Effector memory CD4-positive, alpha-beta T cell (primary cell): ENCODE measurements around the gene RBM11.

Experiments used
- DNase-seq, 3 donors: peaks; one replicate each; pipeline ENCODE4 v3.0.0-alpha.2; 2020
- H3K27ac ChIP-seq: 2 replicates; pipeline ENCODE4 v1.7.0; 2013; ENCODE audit warnings: mild to moderate bottlenecking, low read length, moderate library complexity; ENCODE audit not compliant: insufficient read depth, poor library complexity, severe bottlenecking
- H3K27me3 ChIP-seq: replicated peaks from 2 replicates; pipeline ENCODE4 v1.7.0; 2013; ENCODE audit warnings: mild to moderate bottlenecking, low read length; ENCODE audit not compliant: insufficient read depth, control insufficient read depth, poor library complexity, severe bottlenecking
- H3K36me3 ChIP-seq: 2 replicates; pipeline ENCODE4 v1.7.0; 2013; ENCODE audit warnings: mild to moderate bottlenecking, low read length, moderate library complexity; ENCODE audit not compliant: control insufficient read depth, insufficient read depth
- H3K4me1 ChIP-seq: 2 replicates; pipeline ENCODE4 v1.7.0; 2013; ENCODE audit warnings: low read length, mild to moderate bottlenecking; ENCODE audit not compliant: control insufficient read depth, insufficient read depth, poor library complexity, severe bottlenecking
- H3K4me3 ChIP-seq: 2 replicates; pipeline ENCODE4 v1.7.0; 2013; ENCODE audit warnings: low read length, low read depth, mild to moderate bottlenecking; ENCODE audit not compliant: insufficient read depth, poor library complexity, severe bottlenecking
- H3K9me3 ChIP-seq: 2 replicates; pipeline ENCODE4 v1.7.0; 2013; ENCODE audit warnings: mild to moderate bottlenecking, low read length, moderate library complexity; ENCODE audit not compliant: control insufficient read depth

The RBM11 gene

DNA sequence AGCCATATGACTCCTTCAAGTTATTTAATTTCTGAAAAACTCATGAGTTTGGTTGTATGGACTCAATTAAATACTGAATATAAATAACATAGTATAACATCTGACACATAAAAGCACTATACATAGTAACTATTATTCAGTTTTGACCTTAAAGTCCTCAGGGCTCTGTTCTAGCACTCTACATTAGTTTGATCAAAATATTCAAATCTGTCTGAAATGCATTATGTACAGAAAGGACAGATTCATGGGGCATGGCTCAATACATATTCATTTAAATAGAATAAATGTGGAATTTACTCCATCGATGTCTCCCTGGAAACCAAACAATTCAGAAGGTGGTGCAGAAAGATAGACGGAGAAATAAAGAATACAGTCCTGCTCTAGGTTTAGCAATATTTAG is 49.1 kb downstream of the RBM11 start:
- Histone ChIP-seq H3K9me3 (no peaks in the 10 kb centered on the region), H3K27ac (no peak overlapping the region)
- DNase-seq = no peak

DNA sequence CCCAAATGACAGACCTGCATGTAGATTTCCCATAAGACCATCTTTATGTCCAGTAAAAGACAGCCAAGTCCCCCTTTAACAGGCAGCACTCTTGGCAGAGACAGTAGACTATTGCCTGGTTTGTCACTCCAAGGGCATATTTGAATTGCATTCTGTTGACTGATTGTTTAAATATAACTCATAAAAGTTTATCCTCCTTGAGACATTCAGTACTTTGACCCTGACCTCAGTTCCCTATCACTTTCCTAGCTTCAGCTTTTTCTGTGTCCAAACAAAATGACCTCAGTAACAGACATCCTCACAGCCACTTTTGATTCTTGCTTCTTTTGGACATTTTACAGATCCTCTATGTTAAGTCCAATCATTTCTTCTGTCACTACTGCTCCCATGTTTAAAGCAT is 51.1 kb downstream of the RBM11 start:
- no peak overlapping the region for H3K4me3 ChIP-seq
- no peak for DNase-seq
- H3K9me3 ChIP-seq = no peaks in the 10 kb centered on the region
- H3K27me3 ChIP-seq = no peaks in the 10 kb centered on the region
- no peaks in the 10 kb centered on the region for H3K4me1 ChIP-seq
- no peaks in the 10 kb centered on the region for H3K36me3 ChIP-seq
- no peak overlapping the region for H3K27ac ChIP-seq

More for the DNA sequence above, 49.1 kb downstream of the RBM11 start:
- Histone ChIP-seq H3K36me3 (no peaks in the 10 kb centered on the region), H3K27me3 (no peaks in the 10 kb centered on the region), H3K4me1 (no peaks in the 10 kb centered on the region), H3K4me3 (no peak overlapping the region)

DNA sequence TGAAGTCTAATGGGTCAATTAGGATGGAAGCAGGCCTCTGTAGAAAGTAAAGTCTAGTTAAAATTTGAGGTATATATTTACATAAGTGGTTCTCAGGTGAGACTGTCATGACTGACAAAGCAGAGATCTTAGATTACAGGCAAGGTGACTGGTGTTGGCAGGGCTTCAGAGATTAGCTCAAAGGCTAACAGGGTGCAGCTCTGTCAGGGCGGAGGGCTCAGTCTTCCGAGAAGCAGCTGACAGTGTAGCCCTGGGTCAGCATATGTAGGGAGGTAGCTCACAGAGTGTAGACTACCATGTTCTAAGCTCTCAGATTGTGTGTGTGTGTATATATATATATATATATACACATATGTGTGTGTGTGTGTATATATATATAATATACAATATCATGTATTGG is 54.7 kb downstream of the RBM11 start:
- H3K4me3 ChIP-seq = no peak overlapping the region

DNA sequence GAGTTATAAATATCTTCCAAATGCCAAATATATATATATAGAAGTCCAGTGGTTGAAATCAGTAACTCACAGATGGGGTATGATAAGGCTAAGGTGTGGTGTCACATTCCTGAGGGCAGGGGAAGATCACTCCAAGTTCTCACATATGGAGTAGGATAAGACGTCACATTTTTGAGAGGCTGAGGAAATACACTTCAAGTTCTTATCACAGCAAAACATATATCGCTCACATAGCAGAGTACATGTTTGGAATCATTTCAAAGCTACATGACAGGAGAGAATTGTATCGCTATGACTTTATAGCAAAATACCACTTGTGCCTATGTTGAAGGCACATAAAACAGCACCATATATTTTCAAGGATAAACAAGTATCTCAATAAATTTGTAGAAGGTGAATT is 55.1 kb downstream of the RBM11 start:
- Histone ChIP-seq H3K4me3 (no peak overlapping the region), H3K4me1 (no peaks in the 10 kb centered on the region), H3K27ac (no peak overlapping the region), H3K36me3 (no peaks in the 10 kb centered on the region), H3K27me3 (no peaks in the 10 kb centered on the region), H3K9me3 (no peaks in the 10 kb centered on the region)
- DNase-seq = no peak

More for the DNA sequence above, 54.7 kb downstream of the RBM11 start:
- Histone ChIP-seq H3K36me3 (no peaks in the 10 kb centered on the region), H3K9me3 (no peaks in the 10 kb centered on the region), H3K4me1 (no peaks in the 10 kb centered on the region), H3K27me3 (no peaks in the 10 kb centered on the region), H3K27ac (no peak overlapping the region)
- no peak for DNase-seq

DNA sequence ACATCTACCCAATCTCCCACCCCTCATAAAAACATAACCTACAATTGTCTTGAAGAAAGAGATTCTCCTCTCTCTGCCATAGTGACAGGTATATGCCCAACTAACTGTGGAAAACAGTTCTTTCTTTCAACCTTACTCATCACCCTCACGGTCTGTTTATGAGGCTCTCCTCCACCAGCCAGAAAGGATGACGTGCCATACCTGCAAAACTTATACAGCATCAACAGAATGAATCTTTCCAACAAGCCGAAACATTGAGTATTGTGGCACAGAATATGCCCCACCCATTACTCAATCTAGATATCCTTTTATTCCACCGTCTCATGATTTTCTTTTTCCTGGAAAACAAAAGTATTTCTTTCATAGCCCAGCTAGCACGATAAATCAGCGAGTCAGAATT is 55.7 kb downstream of the RBM11 start:
- no peaks in the 10 kb centered on the region for H3K36me3 ChIP-seq
- H3K9me3 ChIP-seq = no peaks in the 10 kb centered on the region
- H3K27me3 ChIP-seq = no peaks in the 10 kb centered on the region
- DNase-seq = no peak
- no peak overlapping the region for H3K27ac ChIP-seq
- no peak overlapping the region for H3K4me3 ChIP-seq
- no peaks in the 10 kb centered on the region for H3K4me1 ChIP-seq

DNA sequence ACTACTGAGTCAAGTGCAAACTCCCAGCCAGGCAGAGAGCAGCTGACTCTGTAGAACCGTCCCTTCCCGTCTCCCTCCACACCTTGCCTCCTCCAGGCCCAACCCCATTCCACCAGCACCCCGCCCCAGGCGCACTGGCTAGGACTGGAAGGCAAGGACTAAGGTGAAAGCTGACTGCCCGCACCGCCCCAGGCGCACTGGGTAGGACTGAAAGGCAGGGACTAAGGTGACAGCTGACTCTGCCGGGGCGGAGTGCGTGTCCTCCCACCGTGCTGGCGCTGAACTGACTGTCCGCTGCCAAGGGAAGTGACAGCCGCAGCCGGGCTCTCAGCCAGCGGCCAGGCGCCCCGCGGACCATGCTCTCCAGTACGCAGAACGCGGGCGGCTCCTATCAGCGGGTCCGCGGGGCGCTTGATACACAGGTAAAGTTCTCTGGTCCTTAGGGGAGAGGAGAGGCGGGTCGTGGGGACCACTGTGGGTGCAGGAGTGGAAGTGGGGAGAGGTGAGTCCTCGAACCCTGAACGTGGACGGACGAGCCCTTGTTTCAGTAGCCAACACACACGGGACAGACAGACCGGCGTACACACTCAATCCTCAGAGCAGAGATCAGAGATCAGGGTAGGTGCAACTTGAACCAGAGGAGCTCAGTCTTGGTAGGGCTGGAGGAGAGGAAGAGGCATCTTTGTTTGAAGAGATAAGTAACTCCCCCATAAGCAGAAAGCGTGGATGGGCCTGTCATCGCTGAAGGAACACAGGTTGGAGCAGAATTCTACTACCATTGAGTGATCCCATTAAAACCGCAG is 58.0 kb downstream of the RBM11 start:
- Histone ChIP-seq H3K4me3 (no peak overlapping the region), H3K4me1 (no peaks in the 10 kb centered on the region)

DNA sequence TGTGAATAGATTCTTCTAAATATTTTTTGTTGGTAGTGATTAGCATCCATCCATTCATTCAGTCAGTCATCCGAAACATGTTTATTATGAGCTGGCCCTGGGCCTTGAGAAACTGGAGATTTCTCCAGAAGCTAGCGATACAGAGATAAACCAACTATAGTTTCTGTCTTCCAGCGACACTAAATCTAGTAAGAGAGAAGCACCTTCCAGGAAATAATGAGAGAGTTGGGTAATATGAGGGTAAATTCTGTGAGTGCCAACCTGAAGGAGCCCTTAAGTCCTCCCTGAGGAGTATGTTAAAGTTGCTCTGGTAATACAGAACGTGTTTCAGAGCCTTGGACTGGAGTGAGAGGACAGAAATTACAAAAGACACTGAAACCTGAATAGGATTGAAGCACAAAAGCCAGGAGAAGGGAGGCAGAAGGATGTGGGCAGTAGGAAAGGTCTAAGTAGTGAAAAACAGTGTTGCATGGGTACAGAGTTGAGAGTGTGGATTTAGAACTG is 59.8 kb downstream of the RBM11 start:
- H3K36me3 ChIP-seq = no peaks in the 10 kb centered on the region
- peaks cover 4% of the 10 kb centered on the region for H3K27me3 ChIP-seq
- H3K27ac ChIP-seq = no peak overlapping the region
- H3K4me1 ChIP-seq = no peaks in the 10 kb centered on the region
- no peaks in the 10 kb centered on the region for H3K9me3 ChIP-seq
- no peak overlapping the region for H3K4me3 ChIP-seq
- DNase-seq = no peak

More for the DNA sequence above, 58.0 kb downstream of the RBM11 start:
- no peak for DNase-seq
- Histone ChIP-seq H3K27me3 (no peaks in the 10 kb centered on the region), H3K27ac (no peak overlapping the region), H3K36me3 (no peaks in the 10 kb centered on the region), H3K9me3 (no peaks in the 10 kb centered on the region)
